ENCODE results near the gene BLOC1S3.
A peak's percentile ranks its signal among the peaks of the same experiment; 100 is the strongest.
"Not testable (repeated sequence)": the region's sequence is repeated elsewhere in the genome, so short reads cannot be mapped to it uniquely, and the experiment has no call there.

BLOC1S3 gene

GRCh38 chr19:45213031-45213430, 34.4 kb downstream of the BLOC1S3 start:
- Histone ChIP-seq H3K4me3 (no peak overlapping the region), H3K27ac (peak overlapping the region in 6 of 21 experiments; percentile 29 to 38 (median 34))

GRCh38 chr19:45215391-45216191, 37.0 kb downstream of the BLOC1S3 start:
- H3K27ac ChIP-seq, result peak overlapping the region in 2 of 21 experiments; percentile 31 to 47
- H3K4me3 ChIP-seq, result peak overlapping the region in 1 of 7 experiments; percentile 16

- Histone ChIP-seq H3K4me3 (no peak overlapping the region), H3K27ac (no peak overlapping the region)
Observed at GRCh38 chr19:45216667-45217066, 38.1 kb downstream of the BLOC1S3 start.

- H3K4me3 ChIP-seq, result no peak overlapping the region
- no peak overlapping the region for H3K27ac ChIP-seq
Observed at GRCh38 chr19:45217193-45217956, 38.8 kb downstream of the BLOC1S3 start.

GRCh38 chr19:45217957-45218334, 39.4 kb downstream of the BLOC1S3 start:
- Histone ChIP-seq H3K27ac (no peak overlapping the region), H3K4me3 (no peak overlapping the region)

GRCh38 chr19:45218426-45218825, 39.8 kb downstream of the BLOC1S3 start:
- Histone ChIP-seq H3K4me3 (no peak overlapping the region), H3K27ac (no peak overlapping the region)

GRCh38 chr19:45218911-45219743, 40.5 kb downstream of the BLOC1S3 start:
- H3K4me3 ChIP-seq, result no peak overlapping the region
- H3K27ac ChIP-seq, result no peak overlapping the region

- H3K4me3 ChIP-seq, result no peak overlapping the region
- H3K27ac ChIP-seq, result no peak overlapping the region
Observed at GRCh38 chr19:45222724-45223123, 44.1 kb downstream of the BLOC1S3 start.

- Histone ChIP-seq H3K27ac (no peak overlapping the region), H3K4me3 (no peak overlapping the region)
Observed at GRCh38 chr19:45223879-45224278, 45.3 kb downstream of the BLOC1S3 start.

GRCh38 chr19:45224645-45225044, 46.1 kb downstream of the BLOC1S3 start:
- no peak overlapping the region for H3K27ac ChIP-seq
- no peak overlapping the region for H3K4me3 ChIP-seq

GRCh38 chr19:45229056-45229455, 50.5 kb downstream of the BLOC1S3 start:
- not testable (repeated sequence) for H3K4me3 ChIP-seq, H3K27ac ChIP-seq
